ENCODE results near the gene THSD7B. TPM values are rescaled to one million over a fixed set of nuclear protein-coding genes. Genes with fewer than 3 reads are reported as not detected.

THSD7B gene
- total and polyA plus RNA-seq, 2 of the 8 experiments (the other 6 are each of a cell fraction or from before 2014, with no cell fraction given), result 0.60 to 2.9 TPM

DNA sequence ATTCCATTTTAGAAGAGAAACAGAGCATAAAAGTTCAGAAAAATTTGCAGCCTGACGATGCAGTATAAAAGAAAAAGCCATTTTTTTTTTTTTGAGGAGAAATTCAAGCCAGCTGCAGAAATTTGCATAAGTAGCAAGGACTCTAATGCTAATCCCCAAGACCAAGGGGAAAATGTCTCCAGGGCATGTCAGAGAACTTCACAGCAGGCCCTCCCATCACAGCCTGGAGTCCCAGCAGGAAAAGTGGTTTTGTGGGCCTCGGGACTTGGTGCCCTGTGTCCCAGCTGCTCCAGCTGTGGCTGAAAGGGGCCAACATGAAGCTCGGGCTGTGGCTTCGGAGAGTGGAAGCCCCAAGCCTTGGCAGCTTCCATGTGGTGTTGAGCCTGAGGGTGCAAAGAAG lies 873.6 kb downstream of the THSD7B start (continued):
- TF ChIP-seq CHD7 (IDR thresholded peaks at IDR 0.05; ENCODE audit: insufficient replicate concordance, low read length), result no peak
- TF ChIP-seq MAFK (IDR thresholded peaks at IDR 0.05; ENCODE audit: low read depth, low read length), result no peak
- TF ChIP-seq MAX (IDR thresholded peaks at IDR 0.05), result no peak
- TF ChIP-seq SIN3A (conservative IDR thresholded peaks at IDR 0.05 in 1 of 2, IDR thresholded peaks at IDR 0.05 in 1 of 2; ENCODE audit: low read depth in 1 of 2, low read length in 2 of 2), result no peak
- TF ChIP-seq TAF7 (optimal IDR thresholded peaks at IDR 0.05; ENCODE audit: borderline replicate concordance, low read depth, low read length), result no peak
- TF ChIP-seq NRF1 (IDR thresholded peaks at IDR 0.05; ENCODE audit: low read depth, low read length), result no peak
- TF ChIP-seq SUZ12 (IDR thresholded peaks at IDR 0.05; ENCODE audit: low read length), result no peak
- TF ChIP-seq BCL11A (IDR thresholded peaks at IDR 0.05; ENCODE audit: low read depth in 2 of 2, low read length in 2 of 2), result no peak
- TF ChIP-seq POLR2A (IDR thresholded peaks at IDR 0.05; ENCODE audit: control extremely low read depth in 1 of 2, low read depth in 2 of 2, low read length in 2 of 2), result no peak
